Left ventricle myocardium inferior (tissue), 1 donor: ENCODE data around the gene LBH. TPM values are rescaled to one million over a fixed set of nuclear protein-coding genes. Genes with fewer than 3 reads are reported as not detected.

Experiments used
- DNase-seq: peaks from one replicate; pipeline ENCODE4 v3.0.0-alpha.2; 2020
- H3K27ac ChIP-seq: fragments of 200-600 bp; replicated peaks from 2 replicates; pipeline ENCODE4 v1.8.0; 2021
- H3K27me3 ChIP-seq: fragments of 200-600 bp; 2 replicates; pipeline ENCODE4 v1.8.0; 2021; ENCODE audit warnings: low read depth
- H3K36me3 ChIP-seq: fragments of 200-600 bp; 2 replicates; pipeline ENCODE4 v1.8.0; 2021
- H3K4me1 ChIP-seq: fragments of 200-600 bp; 2 replicates; pipeline ENCODE4 v1.8.0; 2021
- H3K4me3 ChIP-seq: fragments of 200-600 bp; 2 replicates; pipeline ENCODE4 v1.8.0; 2021; ENCODE audit warnings: mild to moderate bottlenecking, moderate library complexity
- H3K9me3 ChIP-seq: fragments of 200-600 bp; replicated peaks from 2 replicates; pipeline ENCODE4 v1.8.0; 2021
- intact Hi-C: fragments of 100-400 bp; cut with micrococcal nuclease; formaldehyde crosslinking; loops from one replicate; pipeline ENCODE4 v1.11.0; 2022
- total RNA-seq: library from RNA; stranded (reverse); fragmentation: NEBNext Ultra II Directional; extraction: Animal tissue kit (Norgen Biotek cat#: 25700); gene quantifications from one replicate; pipeline ENCODE4 v1.2.1, GENCODE V29; 2021
- TF ChIP-seq, protein P1 (sequence below): fragments of 200-600 bp; IDR thresholded peaks from 2 replicates; pipeline ENCODE4 v1.8.0; 2021; ENCODE audit warnings: antibody characterized with exemption, mild to moderate bottlenecking, borderline replicate concordance
- donor health status: DM: no; HTN: yes; CAD: no; lungs with severe emphysema.

The LBH gene
- total RNA-seq, 1 donor from 2014 or later = 200 TPM

DNA sequence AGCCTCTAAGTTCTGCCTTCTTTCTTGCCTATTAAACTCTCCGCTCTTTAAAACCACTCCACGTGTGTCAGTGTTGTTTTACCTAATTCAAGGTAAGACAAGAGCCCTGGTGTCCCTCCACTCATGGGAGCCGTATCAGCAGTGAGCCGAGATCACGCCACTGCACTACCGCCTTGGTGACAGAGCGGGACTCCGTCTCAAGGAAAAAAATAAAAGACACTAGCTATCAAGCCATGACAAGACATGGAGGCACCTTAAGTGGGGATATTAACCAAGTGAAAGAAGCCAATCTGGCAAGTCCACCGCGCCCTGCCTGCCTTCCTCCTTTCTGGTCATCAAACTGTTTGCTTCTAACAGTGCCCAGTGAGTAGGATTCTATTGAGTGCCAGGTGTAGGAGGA lies 40.2 kb upstream of the LBH start:
- no peak for DNase-seq
- Histone ChIP-seq H3K27me3 (no peaks in the 10 kb centered on the region), H3K4me1 (no peaks in the 10 kb centered on the region), H3K9me3 (no peaks in the 10 kb centered on the region), H3K36me3 (no peaks in the 10 kb centered on the region), H3K27ac (no peak overlapping the region), H3K4me3 (no peak overlapping the region)
- TF ChIP-seq, protein P1, sequence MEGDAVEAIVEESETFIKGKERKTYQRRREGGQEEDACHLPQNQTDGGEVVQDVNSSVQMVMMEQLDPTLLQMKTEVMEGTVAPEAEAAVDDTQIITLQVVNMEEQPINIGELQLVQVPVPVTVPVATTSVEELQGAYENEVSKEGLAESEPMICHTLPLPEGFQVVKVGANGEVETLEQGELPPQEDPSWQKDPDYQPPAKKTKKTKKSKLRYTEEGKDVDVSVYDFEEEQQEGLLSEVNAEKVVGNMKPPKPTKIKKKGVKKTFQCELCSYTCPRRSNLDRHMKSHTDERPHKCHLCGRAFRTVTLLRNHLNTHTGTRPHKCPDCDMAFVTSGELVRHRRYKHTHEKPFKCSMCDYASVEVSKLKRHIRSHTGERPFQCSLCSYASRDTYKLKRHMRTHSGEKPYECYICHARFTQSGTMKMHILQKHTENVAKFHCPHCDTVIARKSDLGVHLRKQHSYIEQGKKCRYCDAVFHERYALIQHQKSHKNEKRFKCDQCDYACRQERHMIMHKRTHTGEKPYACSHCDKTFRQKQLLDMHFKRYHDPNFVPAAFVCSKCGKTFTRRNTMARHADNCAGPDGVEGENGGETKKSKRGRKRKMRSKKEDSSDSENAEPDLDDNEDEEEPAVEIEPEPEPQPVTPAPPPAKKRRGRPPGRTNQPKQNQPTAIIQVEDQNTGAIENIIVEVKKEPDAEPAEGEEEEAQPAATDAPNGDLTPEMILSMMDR = no peak
- intact Hi-C loops = no loop called here

DNA sequence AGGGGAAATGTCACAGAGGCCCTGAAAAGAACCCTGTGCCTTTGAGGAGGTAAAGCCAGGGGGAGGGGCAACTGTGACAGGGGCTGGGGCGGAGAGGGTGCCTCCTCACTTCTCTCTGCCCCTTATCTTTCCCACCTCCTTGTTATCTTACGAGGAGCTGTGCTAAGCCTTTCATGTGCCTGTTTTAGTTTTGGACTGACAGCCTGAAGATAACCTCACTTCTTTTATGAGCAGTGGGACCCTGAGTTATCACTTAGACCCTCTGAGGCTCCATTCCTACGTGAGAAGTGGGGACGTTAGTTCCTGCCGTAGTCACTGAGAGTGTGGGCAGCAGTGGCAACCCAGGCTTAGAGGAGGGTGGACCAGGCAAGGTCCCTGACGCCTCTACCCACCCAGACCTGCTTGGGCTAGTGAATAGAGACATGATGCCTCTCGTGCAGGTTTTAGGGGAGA lies 39.5 kb upstream of the LBH start:
- no peaks in the 10 kb centered on the region for H3K9me3 ChIP-seq
- no peak for DNase-seq
- no peaks in the 10 kb centered on the region for H3K4me1 ChIP-seq
- intact Hi-C loops = no loop called here
- TF ChIP-seq, protein P1 = no peak
- H3K27me3 ChIP-seq = no peaks in the 10 kb centered on the region
- no peak overlapping the region for H3K27ac ChIP-seq
- H3K36me3 ChIP-seq = no peaks in the 10 kb centered on the region
- H3K4me3 ChIP-seq = no peak overlapping the region

DNA sequence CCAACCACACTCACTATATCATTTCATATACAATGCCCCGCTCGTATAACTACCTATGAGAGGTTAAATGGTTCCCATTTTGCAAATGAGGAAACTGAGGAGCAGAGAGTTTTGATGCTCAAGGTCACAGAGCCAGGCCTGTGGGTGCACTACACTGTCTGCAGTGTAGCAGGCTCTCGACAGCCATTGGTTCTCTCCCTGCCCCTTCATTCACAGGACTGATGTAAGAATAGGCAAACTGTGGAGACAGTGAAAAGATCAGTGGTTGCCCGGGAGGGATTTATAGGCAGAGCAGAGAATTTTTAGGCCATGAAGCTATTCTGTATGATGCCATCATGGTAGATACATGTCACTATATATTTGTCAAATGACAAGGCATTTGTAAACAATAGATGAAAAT lies 39.0 kb upstream of the LBH start:
- H3K9me3 ChIP-seq = no peaks in the 10 kb centered on the region
- no peaks in the 10 kb centered on the region for H3K36me3 ChIP-seq
- H3K27ac ChIP-seq = no peak overlapping the region
- H3K4me1 ChIP-seq = no peaks in the 10 kb centered on the region
- H3K4me3 ChIP-seq = no peak overlapping the region
- no peaks in the 10 kb centered on the region for H3K27me3 ChIP-seq
- no peak for DNase-seq
- TF ChIP-seq, protein P1 = no peak
- intact Hi-C loops = no loop called here

DNA sequence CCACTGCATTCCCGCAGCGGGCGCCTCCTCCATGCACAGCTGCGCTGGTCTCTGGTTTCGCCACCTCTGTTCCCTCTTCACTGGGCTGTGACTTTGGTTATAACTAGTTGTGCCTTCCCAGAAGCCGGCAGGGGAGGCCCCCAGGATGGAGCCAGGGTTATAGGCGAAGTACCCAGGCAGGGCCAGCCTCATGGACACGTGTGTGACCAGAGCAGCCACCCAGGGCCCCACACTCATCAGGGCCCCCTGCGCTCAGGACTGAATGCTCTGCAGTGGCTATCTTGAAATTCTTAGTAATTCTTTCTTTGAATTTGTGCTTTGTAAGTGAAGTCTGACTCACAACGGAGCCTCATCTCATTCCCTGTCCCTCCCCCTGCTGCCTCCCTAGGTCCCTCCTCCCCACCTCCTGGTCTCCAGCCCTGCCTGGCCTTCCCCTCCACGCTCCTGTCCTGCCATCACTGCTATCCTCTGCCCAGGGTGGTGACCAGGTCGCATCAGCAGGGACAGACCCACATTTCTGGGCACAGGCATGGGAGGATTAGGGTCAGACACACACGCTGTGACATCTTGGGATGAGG lies 38.1 kb upstream of the LBH start:
- no peak overlapping the region for H3K4me3 ChIP-seq

DNA sequence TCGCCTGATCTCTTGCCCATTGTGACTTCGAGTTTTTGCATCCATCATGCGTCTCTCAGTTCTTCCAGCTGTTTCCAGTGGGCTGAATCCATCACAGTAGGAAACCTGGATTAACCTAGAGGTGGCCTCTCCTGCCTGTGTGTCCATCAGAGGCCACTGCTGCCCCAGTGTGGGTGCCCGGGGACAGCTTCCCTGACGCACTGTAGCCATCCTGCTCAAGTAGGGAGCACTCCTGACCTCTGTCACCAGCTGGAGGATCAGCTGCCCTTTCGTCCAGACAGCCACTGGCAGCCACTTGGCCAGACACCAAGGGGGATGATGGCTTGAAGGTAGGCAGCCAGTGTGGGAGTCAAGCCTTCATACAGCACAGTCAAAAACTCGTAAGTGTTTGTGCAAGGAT lies 36.9 kb upstream of the LBH start:
- Histone ChIP-seq H3K4me1 (no peaks in the 10 kb centered on the region), H3K9me3 (no peaks in the 10 kb centered on the region), H3K36me3 (no peaks in the 10 kb centered on the region), H3K27ac (no peak overlapping the region), H3K4me3 (no peak overlapping the region), H3K27me3 (no peaks in the 10 kb centered on the region)
- intact Hi-C loops = no loop called here
- no peak for DNase-seq
- TF ChIP-seq, protein P1 = no peak

More for the DNA sequence above, 38.1 kb upstream of the LBH start:
- Histone ChIP-seq H3K9me3 (no peaks in the 10 kb centered on the region), H3K27ac (no peak overlapping the region), H3K36me3 (no peaks in the 10 kb centered on the region), H3K27me3 (no peaks in the 10 kb centered on the region), H3K4me1 (no peaks in the 10 kb centered on the region)
- TF ChIP-seq, protein P1 = no peak
- no peak for DNase-seq
- intact Hi-C loops = no loop called here
